ENCODE measurements around the gene KCNQ5. TPM values are rescaled to one million over a fixed set of nuclear protein-coding genes. Genes with fewer than 3 reads are reported as not detected.

KCNQ5 gene
- total and polyA plus RNA-seq, 2 of the 8 experiments (the other 6 are each of a cell fraction or from before 2014, with no cell fraction given), result 0.83 to 1.2 TPM

DNA sequence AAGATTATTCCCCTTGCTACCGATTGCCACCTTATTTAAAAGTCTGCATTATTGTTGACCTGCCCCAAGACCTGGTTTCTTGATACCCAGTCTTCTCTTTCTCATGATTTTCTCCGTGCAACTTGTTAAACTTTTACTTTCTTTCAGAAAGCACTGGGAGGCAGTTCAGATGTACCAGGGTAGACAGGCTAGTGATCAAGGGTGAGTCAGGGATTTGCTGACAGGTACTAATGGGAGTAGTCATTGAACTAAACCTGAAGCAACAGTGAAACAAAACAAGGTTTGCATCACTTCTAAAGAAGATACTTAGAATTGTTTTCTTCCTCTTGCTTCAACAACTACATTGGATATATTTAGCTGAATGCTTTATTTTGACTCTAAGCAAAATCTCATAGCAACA is 124.4 kb downstream of the KCNQ5 start:
- H3K23ac ChIP-seq (ENCODE audit: insufficient read length), result no peak overlapping the region
- FAIRE-seq, result no peak
- H2AK5ac ChIP-seq (ENCODE audit: low read depth, low read length), result no peak overlapping the region
- no peak overlapping the region for H2BK20ac ChIP-seq (ENCODE audit: low read length)
- no peaks in the 10 kb centered on the region for H3K9me3 ChIP-seq (ENCODE audit: insufficient read depth in 2 of 2, low read depth in 1 of 2, low read length in 1 of 2)
- no peak overlapping the region for H3K4me2 ChIP-seq (ENCODE audit: insufficient read depth in 1 of 2, low read depth in 2 of 2, low read length in 2 of 2)
- H2BK12ac ChIP-seq (ENCODE audit: low read depth, low read length), result no peak overlapping the region
- H4K5ac ChIP-seq (ENCODE audit: insufficient read length, low read depth, low read length), result no peak overlapping the region
- H2BK15ac ChIP-seq (ENCODE audit: low read length), result no peak overlapping the region
- no peak overlapping the region for H3K56ac ChIP-seq (replicated peaks; ENCODE audit: insufficient read length, low read depth, low read length)
- H3K14ac ChIP-seq (ENCODE audit: insufficient read length), result no peak overlapping the region
- H3K27ac ChIP-seq (ENCODE audit: low read depth, low read length), result no peak overlapping the region
- H3K18ac ChIP-seq (ENCODE audit: extremely low read depth, low read length), result no peak overlapping the region
- H2BK120ac ChIP-seq (replicated peaks; ENCODE audit: low read depth, low read length), result no peak overlapping the region
- no peak overlapping the region for H4K91ac ChIP-seq (replicated peaks; ENCODE audit: insufficient read length, low read length)
- WGBS, 2 experiments (ENCODE audit: extremely low coverage in 1 of 2, insufficient coverage in 1 of 2, insufficient read length in 1 of 2, insufficient replicate concordance in 2 of 2, low coverage in 1 of 2, low lambda C conversion rate in 2 of 2, missing lambda C conversion rate in 1 of 2), result 85% methylated on average over 2 of the region's 2 CpGs; no CpG with 5 or more reads in 1 of the 2 experiments
- peaks cover 0 to 2% of the 10 kb centered on the region in 2 experiments for H4K20me1 ChIP-seq (replicated peaks in 1 of 2; ENCODE audit: control insufficient read depth in 1 of 2, insufficient read depth in 2 of 2, low read length in 2 of 2)
- H3K4me1 ChIP-seq (replicated peaks in 1 of 4; ENCODE audit: control insufficient read depth in 3 of 4, insufficient read depth in 4 of 4, low read length in 3 of 4), result peaks cover 0 to 2% (median 0%) of the 10 kb centered on the region in 4 experiments; a peak in 3 of 7 replicates
- no peaks in the 10 kb centered on the region for H3K23me2 ChIP-seq (ENCODE audit: low read depth, low read length)
- no peaks in the 10 kb centered on the region for H3K79me2 ChIP-seq (ENCODE audit: control insufficient read depth in 1 of 2, insufficient read depth in 2 of 2, low read length in 2 of 2)
- POLR2A ChIA-PET (ENCODE audit: partially characterized antibody), result no interaction called here
- H3K9ac ChIP-seq (replicated peaks in 1 of 4; ENCODE audit: extremely low read depth in 1 of 4, low read depth in 3 of 4, low read length in 3 of 4), result no peak overlapping the region
- no peak overlapping the region for H2BK5ac ChIP-seq (ENCODE audit: low read depth, low read length)
- no peaks in the 10 kb centered on the region for H3K79me1 ChIP-seq (ENCODE audit: low read depth, low read length)
- CTCF ChIA-PET (ENCODE audit: partially characterized antibody), result no interaction called here
- no peak for DNase-seq (ENCODE audit: low read depth in 1 of 2, low spot score in 2 of 2)
- H3K36me3 ChIP-seq (ENCODE audit: control insufficient read depth in 2 of 4, insufficient read depth in 4 of 4, low read length in 3 of 4), result no peaks in the 10 kb centered on the region
- H2AFZ ChIP-seq (ENCODE audit: low read length), result no peak overlapping the region
- no peak overlapping the region for H4K8ac ChIP-seq (ENCODE audit: extremely low read depth, insufficient read depth, low read length)
- no peaks in the 10 kb centered on the region for H3K27me3 ChIP-seq (replicated peaks in 1 of 4; ENCODE audit: control insufficient read depth in 3 of 4, extremely low read depth in 1 of 4, insufficient read depth in 3 of 4, low read length in 3 of 4)
- H3K4me3 ChIP-seq (ENCODE audit: extremely low read depth in 1 of 4, insufficient read depth in 2 of 4, low read depth in 3 of 4, low read length in 4 of 4), result no peak overlapping the region
- H3K4ac ChIP-seq (replicated peaks; ENCODE audit: insufficient read length, low read depth, low read length), result no peak overlapping the region
- no peak for TF ChIP-seq CTBP2 (IDR thresholded peaks at IDR 0.05; ENCODE audit: borderline replicate concordance, insufficient read depth, insufficient read length, low read length)
- TF ChIP-seq KDM5A (IDR thresholded peaks at IDR 0.05; ENCODE audit: low read length), result no peak
- TF ChIP-seq CBX5 (IDR thresholded peaks at IDR 0.05; ENCODE audit: low read depth, low read length), result no peak
- no peak for TF ChIP-seq TBP (IDR thresholded peaks at IDR 0.05; ENCODE audit: low read depth, low read length)

Measured in H1 (cell line).